OCI-LY3 (cell line): ENCODE measurements around the gene GLB1L.

Experiments
- CTCF ChIP-seq: fragments of 200-600, 300-600 bp; sonication (generic); IDR thresholded peaks from 2 replicates; pipeline ENCODE4 v1.5.1; 2014; ENCODE audit warnings: antibody characterized with exemption, low read length, low read depth
- EZH2phosphoT487 ChIP-seq: fragments of 200-600 bp; shearing (Covaris generic); IDR thresholded peaks from 2 replicates; pipeline ENCODE4 v1.6.1; 2018; ENCODE audit warnings: antibody characterized with exemption, mixed run types, low read depth

GRCh38 chr2:219216535-219216915 lies 28.7 kb downstream of the GLB1L start:
- no peak for TF ChIP-seq EZH2phosphoT487
- TF ChIP-seq CTCF = no peak
